B cell (primary cell): ENCODE measurements around the gene IQCH. TPM values are rescaled to one million over a fixed set of nuclear protein-coding genes. Genes with fewer than 3 reads are reported as not detected.

Experiments used
- ATAC-seq: fragments of 200-7000 bp; cut with Tn5 transposase; one replicate; pipeline ENCODE4 v1.10.0; 2021; ENCODE audit warnings: low read depth, mild to moderate bottlenecking, moderate number of reproducible peaks, moderate library complexity
- CTCF ChIA-PET: fragments of 350-600 bp; sonication (Branson Sonifier 250); formaldehyde crosslinking; loops from one replicate; lab custom pipeline; 2021; ENCODE audit warnings: antibody characterized with exemption, inconsistent platforms; lab: Charles Lee
- POLR2A ChIA-PET: fragments of 350-600 bp; sonication (Branson Sonifier 250); formaldehyde crosslinking; loops from one replicate; lab custom pipeline; 2021; ENCODE audit warnings: antibody characterized with exemption; lab: Charles Lee
- DNase-seq: peaks from one replicate; pipeline ENCODE4 v3.0.0; 2013
- H2AFZ ChIP-seq: 2 replicates; pipeline ENCODE4 v1.6.1; 2012; ENCODE audit warnings: mild to moderate bottlenecking, low read depth, low read length; ENCODE audit not compliant: insufficient read depth, poor library complexity, severe bottlenecking
- H3K27ac ChIP-seq, 2 donors: 1 replicate in 1 of 2; 2 replicates in 1 of 2; pipeline ENCODE4 v1.5.1; 2012 to 2013; ENCODE audit warnings: low read length in 2 of 2, mild to moderate bottlenecking in 2 of 2, moderate library complexity in 1 of 2
- H3K27me3 ChIP-seq, 4 experiments: fragments of 200-600 bp in 1 of 4; sonication (generic) in 1 of 4; replicated peaks in 1 of 4; 1 replicate in 2 of 4; 2 replicates in 2 of 4; pipeline versions ENCODE4 v1.6.1 to v1.7.0; 2013 to 2016; ENCODE audit warnings: low read length in 3 of 4, mild to moderate bottlenecking in 2 of 4, mixed read lengths in 1 of 4, moderate library complexity in 1 of 4; ENCODE audit not compliant: insufficient read depth in 4 of 4, control insufficient read depth in 3 of 4; ENCODE audit errors: control extremely low read depth in 1 of 4
- H3K36me3 ChIP-seq, 2 experiments: replicated peaks in 1 of 2; 1 replicate in 1 of 2; 2 replicates in 1 of 2; pipeline versions ENCODE4 v1.6.1 to v1.7.1; 2013; ENCODE audit warnings: low read length in 1 of 2; ENCODE audit not compliant: insufficient read depth in 2 of 2, control insufficient read depth in 1 of 2; ENCODE audit errors: control extremely low read depth in 1 of 2, extremely low read depth in 1 of 2
- H3K4me1 ChIP-seq, 2 donors: fragments of 200-600 bp in 1 of 2; sonication (generic) in 1 of 2; 1 replicate in 1 of 2; 2 replicates in 1 of 2; pipeline versions ENCODE4 v1.5.1 to v1.6.1; 2013 to 2017; ENCODE audit warnings: low read length in 2 of 2; ENCODE audit not compliant: control insufficient read depth in 2 of 2, insufficient read depth in 2 of 2
- H3K4me2 ChIP-seq: replicated peaks from 2 replicates; pipeline ENCODE3; 2012; ENCODE audit warnings: mild to moderate bottlenecking, low read depth, low read length; ENCODE audit not compliant: poor library complexity, severe bottlenecking
- H3K4me3 ChIP-seq, 5 experiments: fragments of 200-600 bp in 1 of 5; sonication (generic) in 1 of 5; 1 replicate in 3 of 5; 2 replicates in 2 of 5; pipeline versions ENCODE4 v1.5.1 to v1.7.0; 2011 to 2016; ENCODE audit warnings: low read length in 4 of 5, mild to moderate bottlenecking in 4 of 5, low read depth in 2 of 5, control low read depth in 1 of 5, moderate library complexity in 1 of 5; ENCODE audit not compliant: insufficient read depth in 1 of 5; ENCODE audit errors: control extremely low read depth in 1 of 5, extremely low read depth in 1 of 5
- H3K79me2 ChIP-seq: fragments of 200-600 bp; sonication (generic); one replicate; pipeline ENCODE4 v1.6.0; 2016; ENCODE audit warnings: low read length; ENCODE audit not compliant: control insufficient read depth, insufficient read depth
- H3K9ac ChIP-seq: fragments of 200-600 bp; sonication (generic); 2 replicates; pipeline ENCODE4 v1.6.1; 2017; ENCODE audit warnings: mild to moderate bottlenecking, low read length, moderate library complexity
- H3K9me3 ChIP-seq, 3 donors: one replicate each; pipeline versions ENCODE4 v1.6.1 to v1.7.1; 2013; ENCODE audit warnings: low read length in 2 of 3; ENCODE audit not compliant: control insufficient read depth in 2 of 3, insufficient read depth in 1 of 3; ENCODE audit errors: control extremely low read depth in 1 of 3
- H4K20me1 ChIP-seq: 2 replicates; pipeline ENCODE4 v1.6.0; 2012; ENCODE audit warnings: mild to moderate bottlenecking, low read length; ENCODE audit not compliant: insufficient read depth, control insufficient read depth, poor library complexity, severe bottlenecking
- H3K27ac Mint-ChIP-seq: one replicate; pipeline ENCODE4 v1.8.0; 2021; ENCODE audit warnings: mixed read lengths
- H3K27me3 Mint-ChIP-seq: one replicate; pipeline ENCODE4 v1.8.0; 2021; ENCODE audit warnings: mixed read lengths
- H3K4me1 Mint-ChIP-seq: one replicate; pipeline ENCODE4 v1.8.0; 2021; ENCODE audit warnings: mixed read lengths
- H3K4me3 Mint-ChIP-seq: one replicate; pipeline ENCODE4 v1.8.0; 2021; ENCODE audit warnings: mixed read lengths
- H3K9me3 Mint-ChIP-seq: one replicate; pipeline ENCODE4 v1.8.0; 2022; ENCODE audit warnings: mixed read lengths; ENCODE audit not compliant: insufficient read depth
- CTCF ChIP-seq: fragments of 200-600 bp; IDR thresholded peaks from one replicate; pipeline ENCODE4 v1.8.0; 2022; ENCODE audit warnings: antibody characterized with exemption, mild to moderate bottlenecking
- EZH2 ChIP-seq: IDR thresholded peaks from 2 replicates; pipeline ENCODE4 v1.6.1; 2012; ENCODE audit warnings: borderline replicate concordance, low read depth, mild to moderate bottlenecking, moderate library complexity, low read length; ENCODE audit not compliant: insufficient read depth, poor library complexity, severe bottlenecking
- WGBS: methylation state at CpG from one replicate; pipeline ENCODE4 v1.1.5; 2013; ENCODE audit warnings: missing lambda C conversion rate; ENCODE audit not compliant: insufficient coverage; 5-methylcytosine and 5-hydroxymethylcytosine counted together
- intact Hi-C: fragments of 100-400 bp; cut with micrococcal nuclease; formaldehyde crosslinking; loops from one replicate; pipeline ENCODE4 v1.10.0; 2022
- polyA plus RNA-seq: library from polyadenylated mRNA; depleted of rRNA; stranded (reverse); fragments of >200 nt; gene quantifications from 2 replicates; pipeline ENCODE4 v1.2.3, GENCODE V29; 2012
- total RNA-seq, 2 donors: library from RNA; stranded (reverse); fragments of 120-200 nt in 1 of 2; gene quantifications; 1 replicate in 1 of 2; 2 replicates in 1 of 2; pipeline versions ENCODE4 v1.2.3 to v1.2.4, GENCODE V29; 2013 to 2022

Gene IQCH
- total and polyA plus RNA-seq, 2 donors (not counting 1 experiment from before 2014, with no cell fraction given): 1.6 TPM; not detected in 1

DNA sequence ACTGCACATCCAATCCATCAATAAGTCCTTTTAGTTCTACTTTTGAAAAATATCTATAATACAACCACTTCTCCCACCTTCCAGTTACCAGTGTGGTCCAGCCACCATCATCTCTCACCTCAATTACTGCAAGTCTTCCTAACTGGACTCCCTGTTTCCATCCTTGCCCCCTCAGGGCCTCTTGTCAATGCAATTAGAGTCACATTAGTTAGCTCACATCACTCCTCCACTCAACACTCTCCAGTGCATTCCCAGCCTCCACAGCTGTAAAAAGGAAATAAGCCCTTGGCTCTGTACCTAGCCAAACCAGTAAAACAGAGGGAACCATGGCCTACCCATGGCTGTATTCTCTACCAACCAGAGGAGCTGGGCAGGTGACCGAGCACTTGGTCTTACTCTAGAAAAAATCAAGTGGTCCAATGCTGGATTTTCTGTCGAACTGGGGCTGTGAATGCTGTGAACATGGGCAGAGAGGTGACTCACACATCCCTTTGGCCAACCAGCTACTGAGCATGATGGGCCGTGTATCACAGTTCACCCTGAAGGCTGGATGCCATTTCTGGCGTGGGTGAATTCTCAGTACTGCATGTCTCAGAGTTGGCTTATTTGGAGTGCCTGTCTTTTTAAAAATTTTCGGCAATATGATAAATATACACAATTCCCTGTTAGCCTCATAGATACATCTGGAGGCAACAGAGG lies 203.9 kb downstream of the IQCH start:
- Mint-ChIP-seq H3K27me3 (peaks cover 4% of the 10 kb centered on the region), H3K9me3 (no peaks in the 10 kb centered on the region), H3K4me3 (no peak overlapping the region), H3K4me1 (peaks cover 2% of the 10 kb centered on the region), H3K27ac (no peak overlapping the region)
- Histone ChIP-seq H3K4me1 (peaks cover 0 to 3% of the 10 kb centered on the region in 2 donors), H3K27me3 (peaks cover 0 to 3% (median 1%) of the 10 kb centered on the region in 4 experiments), H4K20me1 (no peaks in the 10 kb centered on the region), H3K79me2 (no peaks in the 10 kb centered on the region), H3K27ac (no peak overlapping the region), H3K9ac (no peak overlapping the region), H3K9me3 (no peaks in the 10 kb centered on the region), H3K4me3 (no peak overlapping the region), H3K36me3 (no peaks in the 10 kb centered on the region), H2AFZ (no peak overlapping the region), H3K4me2 (no peak overlapping the region)
- ATAC-seq (no peak), DNase-seq (no peak)
- POLR2A ChIA-PET: no interaction called here
- TF ChIP-seq CTCF (no peak), EZH2 (no peak)
- intact Hi-C loops: loop anchor here (10.0 kb wide), 1 partner anchor 66 kb away; the partner anchor contains the start of gene C15orf61
- WGBS: 96% methylated on average over 2 of the region's 5 CpGs
- CTCF ChIA-PET: interaction anchor here (0.6 to 5.6 kb wide), 13 partner anchors 12 to 512 kb away, joined by 3 to 126 read pairs (median 5); partner anchors contain the start of genes MAP2K5 and RNU6-1

GRCh38 chr15:67460521-67460920 lies 205.9 kb downstream of the IQCH start:
- ChIA-PET CTCF (no interaction called here), POLR2A (no interaction called here)
- Mint-ChIP-seq H3K4me3 (no peak overlapping the region), H3K9me3 (no peaks in the 10 kb centered on the region), H3K4me1 (peaks cover 2% of the 10 kb centered on the region), H3K27me3 (no peaks in the 10 kb centered on the region), H3K27ac (no peak overlapping the region)
- Histone ChIP-seq H3K4me2 (no peak overlapping the region), H4K20me1 (no peaks in the 10 kb centered on the region), H3K27ac (no peak overlapping the region), H3K9me3 (no peaks in the 10 kb centered on the region), H3K27me3 (peaks cover 0 to 3% (median 1%) of the 10 kb centered on the region in 4 experiments), H2AFZ (no peak overlapping the region), H3K4me1 (peaks cover 0 to 3% of the 10 kb centered on the region in 2 donors), H3K9ac (no peak overlapping the region), H3K36me3 (no peaks in the 10 kb centered on the region), H3K4me3 (no peak overlapping the region), H3K79me2 (no peaks in the 10 kb centered on the region)
- no peak for ATAC-seq
- intact Hi-C loops: no loop called here
- TF ChIP-seq EZH2: no peak
- no peak for TF ChIP-seq CTCF
- no CpG with 5 or more reads among the region's 2 CpGs for WGBS
- DNase-seq: no peak
